ENCODE measurements around the gene GDF3.
"Not testable (repeated sequence)": the region's sequence is repeated elsewhere in the genome, so short reads cannot be mapped to it uniquely, and the experiment has no call there.

Gene GDF3

GRCh38 chr12:7695566-7696197 lies at the start of gene GDF3:
Gene GDF3, minus strand, starts transcription at chr12:7695775. Its CDS starts 47 bp downstream, at chr12:7695728.
- no peak for DNase-seq (ENCODE audit: low read depth in 2 of 2)

GRCh38 chr12:7732993-7733392 lies 37.4 kb upstream of the GDF3 start:
- DNase-seq (ENCODE audit: low read depth in 2 of 2): no peak

GRCh38 chr12:7731486-7731885 lies 35.9 kb upstream of the GDF3 start:
- DNase-seq (ENCODE audit: low read depth in 2 of 2): no peak

- not testable (repeated sequence) for DNase-seq (ENCODE audit: low read depth in 2 of 2)
Observed at GRCh38 chr12:7730984-7731383, 35.4 kb upstream of the GDF3 start.

GRCh38 chr12:7729746-7730145 lies 34.2 kb upstream of the GDF3 start:
- no peak for DNase-seq (ENCODE audit: low read depth in 2 of 2)

- DNase-seq (ENCODE audit: low read depth in 2 of 2): no peak
Observed at GRCh38 chr12:7723926-7724325, 28.4 kb upstream of the GDF3 start.

GRCh38 chr12:7719946-7720730 lies 24.6 kb upstream of the GDF3 start:
- DNase-seq (ENCODE audit: low read depth in 2 of 2): no peak

- DNase-seq (ENCODE audit: low read depth in 2 of 2): no peak
Observed at GRCh38 chr12:7716381-7716780, 20.8 kb upstream of the GDF3 start.

- DNase-seq (ENCODE audit: low read depth in 2 of 2): no peak
Observed at GRCh38 chr12:7712841-7713442, 17.4 kb upstream of the GDF3 start.

- no peak for DNase-seq (ENCODE audit: low read depth in 2 of 2)
Observed at GRCh38 chr12:7711133-7711532, 15.6 kb upstream of the GDF3 start, which contains the start of gene DPPA3. Gene DPPA3, plus strand, starts transcription at chr12:7711433. Its CDS starts 138 bp downstream, at chr12:7711571.

- no peak for DNase-seq (ENCODE audit: low read depth in 2 of 2)
Observed at GRCh38 chr12:7709969-7710675, 14.5 kb upstream of the GDF3 start.

- no peak for DNase-seq (ENCODE audit: low read depth in 2 of 2)
Observed at GRCh38 chr12:7705846-7706245, 10.3 kb upstream of the GDF3 start.

GRCh38 chr12:7695237-7695560 lies 376 bp downstream of the GDF3 start:
- no peak for DNase-seq (ENCODE audit: low read depth in 2 of 2)

- DNase-seq (ENCODE audit: low read depth in 2 of 2): no peak
Observed at GRCh38 chr12:7694556-7695236, 879 bp downstream of the GDF3 start.

GRCh38 chr12:7693793-7694192 lies 1.8 kb downstream of the GDF3 start:
- DNase-seq (ENCODE audit: low read depth in 2 of 2): no peak

- no peak for DNase-seq (ENCODE audit: low read depth in 2 of 2)
Observed at GRCh38 chr12:7681535-7681934, 14.0 kb downstream of the GDF3 start.

- no peak for DNase-seq (ENCODE audit: low read depth in 2 of 2)
Observed at GRCh38 chr12:7679251-7680045, 16.1 kb downstream of the GDF3 start.

- no peak for DNase-seq (ENCODE audit: low read depth in 2 of 2)
Observed at GRCh38 chr12:7678744-7679143, 16.8 kb downstream of the GDF3 start.

- not testable (repeated sequence) for DNase-seq (ENCODE audit: low read depth in 2 of 2)
Observed at GRCh38 chr12:7677432-7677888, 18.1 kb downstream of the GDF3 start.

GRCh38 chr12:7675455-7675854 lies 20.1 kb downstream of the GDF3 start:
- not testable (repeated sequence) for DNase-seq (ENCODE audit: low read depth in 2 of 2)

- no peak for DNase-seq (ENCODE audit: low read depth in 2 of 2)
Observed at GRCh38 chr12:7668171-7668570, 27.4 kb downstream of the GDF3 start.
